HS-27A (cell line): Measurements from ENCODE around the gene ERFE.

Experiments used
- DNase-seq: peaks from one replicate; pipeline ENCODE4 v3.0.0-alpha.2; 2012; ENCODE audit warnings: low read depth, missing footprints

Gene ERFE

GRCh38 chr2:238126338-238126737 lies 32.4 kb upstream of the ERFE start:
- DNase-seq, result no peak

DNA sequence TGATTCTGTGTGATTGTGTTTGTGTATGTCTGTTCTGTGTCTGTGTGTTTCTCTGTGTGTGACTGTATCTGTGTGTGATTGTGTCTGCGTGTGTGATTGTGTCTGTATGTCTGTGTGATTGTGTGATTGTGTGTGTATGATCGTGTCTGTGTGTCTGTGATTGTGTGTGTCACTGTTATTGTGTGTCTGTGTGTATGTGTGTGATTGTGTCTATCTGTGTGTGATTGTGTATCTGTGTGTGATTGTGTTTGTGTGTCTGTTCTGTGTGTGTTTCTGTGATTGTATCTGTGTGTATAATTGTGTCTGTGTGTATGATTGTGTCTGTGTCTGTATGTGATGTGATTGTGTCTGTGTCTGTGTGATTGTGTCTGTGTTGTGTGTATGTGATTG lies 32.0 kb upstream of the ERFE start:
- no peak for DNase-seq

GRCh38 chr2:238127165-238128060 lies 31.4 kb upstream of the ERFE start:
- DNase-seq, result no peak

GRCh38 chr2:238128061-238128440 lies 30.7 kb upstream of the ERFE start:
- DNase-seq, result no peak

GRCh38 chr2:238128534-238129001 lies 30.2 kb upstream of the ERFE start:
- no peak for DNase-seq

DNA sequence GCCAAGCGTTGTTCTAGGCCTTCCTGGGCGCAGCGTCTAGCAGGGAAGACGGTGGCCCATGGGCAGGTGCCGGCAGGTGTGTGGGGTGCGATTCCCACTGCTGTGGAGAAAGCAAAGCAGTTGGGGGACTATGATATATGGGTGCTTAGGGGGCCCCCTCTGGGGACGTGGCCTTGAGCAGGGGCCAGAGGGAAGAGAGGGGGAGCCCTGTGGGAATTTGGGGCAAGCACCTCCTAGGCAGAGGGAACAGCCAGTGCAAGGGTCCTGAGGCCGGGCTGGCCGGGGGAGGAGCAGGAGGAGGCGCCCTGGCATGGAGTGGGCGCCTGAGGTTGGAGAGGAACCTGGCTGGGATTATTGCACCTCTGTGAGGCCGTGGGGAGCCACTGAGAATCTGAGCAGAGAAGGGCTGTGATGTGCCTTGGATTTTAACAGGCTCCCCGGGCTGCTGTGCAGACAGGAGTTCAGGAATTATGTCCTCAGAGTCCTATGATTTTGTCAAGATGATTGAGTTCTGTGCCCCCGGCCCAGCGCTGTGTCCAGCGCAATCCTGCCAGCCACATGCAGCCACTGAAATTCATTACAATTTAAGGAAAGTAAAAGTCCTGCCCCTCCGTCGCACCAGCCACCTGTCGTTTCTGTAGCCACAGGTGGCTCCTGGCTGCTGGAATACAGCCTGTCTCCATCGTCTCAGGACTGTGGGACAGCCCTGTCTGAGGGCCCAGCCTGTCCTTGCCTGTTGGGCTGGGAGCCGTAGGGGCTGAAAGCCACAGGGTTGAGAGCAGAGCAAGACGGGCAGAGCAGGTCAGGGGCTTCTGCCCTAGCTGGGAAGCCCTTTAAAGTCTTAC lies 29.4 kb upstream of the ERFE start:
- DNase-seq, result no peak

DNA sequence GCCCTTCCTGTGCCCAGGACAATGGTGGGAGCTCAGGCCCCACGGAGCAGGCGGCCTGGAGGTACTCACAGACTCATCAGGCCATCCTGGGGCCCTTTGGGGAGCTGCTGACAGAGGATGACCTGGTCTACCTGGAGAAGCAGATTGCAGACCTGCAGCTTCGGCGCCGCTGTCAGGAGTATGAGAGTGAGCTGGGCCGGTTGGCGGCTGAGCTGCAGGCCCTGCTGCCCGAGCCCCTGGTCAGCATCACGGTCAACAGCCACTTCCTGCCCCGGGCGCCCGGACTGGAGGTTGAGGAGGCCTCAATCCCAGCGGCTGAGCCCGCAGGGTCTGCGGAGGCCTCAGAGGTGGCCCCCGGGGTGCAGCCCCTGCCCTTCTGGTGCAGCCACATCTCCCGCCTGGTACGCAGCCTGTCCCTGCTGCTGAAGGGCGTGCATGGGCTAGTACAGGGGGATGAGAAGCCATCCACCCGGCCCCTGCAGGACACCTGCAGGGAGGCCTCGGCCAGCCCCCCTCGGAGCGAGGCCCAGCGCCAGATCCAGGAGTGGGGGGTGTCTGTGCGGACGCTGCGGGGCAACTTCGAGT lies 28.6 kb upstream of the ERFE start:
- DNase-seq, result no peak

DNA sequence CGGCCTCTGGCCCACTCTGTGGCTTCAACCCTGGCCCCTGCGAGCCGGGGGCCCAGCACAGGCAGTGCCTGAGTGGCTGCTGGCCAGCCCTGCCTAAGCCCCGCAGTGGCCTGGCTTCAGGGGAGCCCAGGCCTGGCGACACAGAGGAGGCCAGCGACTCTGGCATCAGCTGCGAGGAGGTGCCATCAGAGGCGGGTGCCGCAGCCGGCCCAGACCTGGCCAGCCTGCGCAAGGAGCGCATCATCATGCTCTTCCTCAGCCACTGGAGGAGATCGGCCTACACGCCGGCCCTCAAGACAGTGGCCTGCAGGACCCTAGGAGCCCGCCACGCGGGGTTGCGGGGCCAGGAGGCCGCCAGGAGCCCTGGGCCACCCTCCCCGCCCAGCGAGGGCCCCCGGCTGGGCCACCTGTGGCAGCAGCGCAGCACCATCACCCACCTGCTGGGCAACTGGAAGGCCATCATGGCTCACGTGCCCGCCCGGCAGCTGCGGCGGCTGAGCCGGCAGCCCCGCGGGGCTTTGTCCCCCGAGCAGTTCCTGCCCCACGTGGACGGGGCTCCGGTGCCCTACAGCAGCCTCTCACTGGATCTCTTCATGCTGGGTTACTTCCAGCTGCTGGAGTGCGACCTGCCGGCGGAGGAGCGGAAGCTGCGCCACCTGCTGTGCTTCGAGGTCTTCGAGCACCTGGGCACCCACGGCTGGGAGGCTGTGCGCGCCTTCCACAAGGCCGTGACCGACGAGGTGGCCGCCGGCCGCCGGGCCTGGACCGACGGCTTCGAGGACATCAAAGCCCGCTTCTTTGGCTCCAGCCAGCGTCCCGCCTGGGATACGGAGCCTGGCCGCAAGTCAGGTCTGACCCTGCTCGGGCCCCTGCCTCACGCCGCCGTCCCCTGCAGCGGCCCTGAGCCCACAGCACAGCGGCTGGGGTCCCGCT lies 27.8 kb upstream of the ERFE start:
- DNase-seq, result no peak

GRCh38 chr2:238131761-238132462 lies 26.9 kb upstream of the ERFE start:
- DNase-seq, result no peak

DNA sequence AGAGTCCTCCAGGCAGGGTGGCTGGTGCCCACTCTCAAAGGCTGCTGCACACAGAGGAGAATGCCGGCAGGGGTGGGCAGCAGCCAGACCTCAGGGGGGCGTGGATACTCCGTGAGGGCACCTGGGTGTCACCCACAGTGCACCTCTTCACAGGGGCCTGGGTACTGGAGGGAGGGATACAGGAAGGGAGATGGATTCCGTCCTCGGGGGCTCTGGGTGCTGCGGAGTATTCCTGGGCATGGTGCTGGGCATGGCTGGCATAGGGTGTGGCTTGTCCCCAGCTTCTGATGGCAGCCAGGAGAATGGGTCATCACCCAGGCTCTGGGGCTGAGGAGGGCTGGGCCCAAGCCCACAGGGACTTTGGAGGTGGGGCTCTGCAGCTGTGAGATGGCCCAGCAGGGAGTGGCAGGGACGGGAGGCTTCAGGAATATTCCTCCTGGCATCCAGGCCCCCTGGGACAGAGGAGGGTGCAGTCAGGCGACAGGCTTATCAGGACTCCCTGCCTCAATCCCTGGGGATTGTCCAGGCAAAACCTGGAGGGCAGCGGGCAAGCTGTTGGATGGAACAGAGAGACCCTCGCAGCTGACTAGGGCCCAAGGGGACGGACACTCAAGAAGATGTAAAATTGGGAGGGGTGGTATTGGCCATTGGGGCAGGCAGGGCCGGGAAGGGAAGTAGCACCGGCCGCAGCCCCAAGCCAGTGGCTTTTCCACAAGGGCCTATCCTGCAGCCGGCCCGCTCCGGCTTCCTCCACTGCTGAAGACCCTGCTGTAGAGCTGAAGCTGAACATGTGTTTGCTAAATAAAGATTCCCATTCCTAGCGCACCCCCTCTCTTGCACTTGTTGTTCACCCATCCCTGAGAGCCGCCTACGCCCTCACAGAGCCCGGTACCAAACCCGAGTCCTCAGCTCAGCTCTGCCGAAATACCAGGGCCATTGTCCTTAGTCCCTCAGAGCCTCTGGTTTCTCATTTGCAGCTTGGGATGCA lies 26.0 kb upstream of the ERFE start:
- DNase-seq, result no peak

DNA sequence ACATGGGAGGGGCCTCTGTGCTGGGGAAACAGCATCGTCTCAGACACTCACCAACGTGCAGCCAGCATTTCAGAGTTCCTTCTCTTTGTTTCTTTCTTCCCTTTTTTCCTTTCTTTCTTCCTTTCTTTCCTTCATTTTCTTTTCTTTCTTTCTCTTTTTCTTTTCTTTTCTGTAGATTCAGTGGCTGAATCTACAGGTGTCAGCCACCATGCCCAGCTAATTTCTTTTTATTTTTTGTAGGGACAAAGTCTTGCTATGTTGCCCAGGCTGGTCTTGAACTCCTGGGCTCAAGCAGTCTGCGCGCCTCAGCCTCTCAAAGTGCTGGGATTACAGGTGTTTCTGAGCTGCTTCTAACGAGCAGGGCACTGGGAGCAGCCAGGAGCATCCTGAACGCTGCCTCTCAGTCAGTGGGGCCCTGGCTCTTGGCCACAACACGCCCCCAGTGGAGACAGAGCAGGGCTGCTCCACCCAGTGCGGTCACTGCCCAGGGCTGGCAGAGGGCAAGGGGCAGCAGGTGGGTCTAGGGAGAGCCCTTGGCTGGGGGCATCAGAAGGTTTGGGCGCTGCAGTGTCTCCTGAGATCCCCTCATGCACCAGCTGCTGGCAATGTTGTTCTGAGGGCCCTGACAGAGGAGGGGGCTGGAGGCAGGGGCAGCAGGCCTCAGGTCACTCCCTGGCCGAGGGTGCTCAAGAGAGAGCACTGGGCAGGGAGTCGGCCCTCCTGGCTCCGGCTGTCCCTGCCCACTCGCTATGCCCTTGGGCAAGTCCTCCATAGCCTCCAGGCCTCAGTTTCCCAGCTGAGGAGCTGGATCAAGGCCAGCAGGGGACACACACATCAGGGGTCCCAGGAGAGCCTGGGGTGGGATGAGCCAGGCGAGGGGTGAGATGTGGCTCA lies 25.0 kb upstream of the ERFE start:
- no peak for DNase-seq

DNA sequence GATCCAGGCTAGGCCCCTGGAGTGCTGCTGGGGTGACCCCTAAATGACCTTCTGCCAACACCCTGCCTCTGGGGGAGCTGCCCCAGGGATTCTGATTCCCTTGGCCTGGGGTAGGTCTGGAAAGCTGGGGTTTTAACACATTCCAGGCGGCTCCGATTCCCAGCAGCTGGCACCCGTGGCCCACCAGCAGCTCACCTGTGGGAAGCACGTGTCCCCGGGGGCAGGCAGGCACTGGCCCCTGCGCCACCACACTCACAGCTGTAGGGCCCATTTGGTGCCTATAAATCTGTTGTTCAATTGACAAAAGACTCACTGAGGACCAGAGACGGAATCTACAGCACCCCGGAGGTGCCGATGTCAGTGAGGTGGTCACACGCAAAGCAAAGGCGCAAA lies 24.4 kb upstream of the ERFE start:
- no peak for DNase-seq

DNA sequence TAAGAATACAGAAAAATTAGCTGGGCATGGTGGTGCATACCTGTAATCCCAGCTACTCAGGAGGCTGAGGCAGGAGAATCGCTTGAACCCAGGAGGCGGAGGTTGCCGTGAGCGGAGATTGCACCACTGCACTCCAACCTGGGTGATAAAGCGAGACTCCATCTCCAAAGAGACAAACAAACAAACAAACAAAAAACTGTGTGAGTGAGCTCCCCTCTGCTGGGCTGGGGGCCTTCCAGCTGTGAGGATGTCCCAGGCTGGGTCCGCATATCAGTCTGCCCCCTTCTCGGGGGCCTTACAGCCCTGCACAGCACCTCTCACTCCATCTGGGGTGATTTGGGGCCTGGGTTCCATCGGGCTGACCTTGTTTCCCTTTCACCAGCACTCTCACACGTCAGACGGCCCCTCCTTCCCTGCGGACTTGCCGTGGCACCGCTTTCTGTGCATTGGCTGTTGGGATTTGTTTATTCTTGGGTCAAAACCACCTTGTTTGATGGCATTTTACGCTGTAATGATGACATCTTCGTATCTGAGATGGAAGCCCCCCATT lies 23.1 kb upstream of the ERFE start:
- DNase-seq, result no peak

DNA sequence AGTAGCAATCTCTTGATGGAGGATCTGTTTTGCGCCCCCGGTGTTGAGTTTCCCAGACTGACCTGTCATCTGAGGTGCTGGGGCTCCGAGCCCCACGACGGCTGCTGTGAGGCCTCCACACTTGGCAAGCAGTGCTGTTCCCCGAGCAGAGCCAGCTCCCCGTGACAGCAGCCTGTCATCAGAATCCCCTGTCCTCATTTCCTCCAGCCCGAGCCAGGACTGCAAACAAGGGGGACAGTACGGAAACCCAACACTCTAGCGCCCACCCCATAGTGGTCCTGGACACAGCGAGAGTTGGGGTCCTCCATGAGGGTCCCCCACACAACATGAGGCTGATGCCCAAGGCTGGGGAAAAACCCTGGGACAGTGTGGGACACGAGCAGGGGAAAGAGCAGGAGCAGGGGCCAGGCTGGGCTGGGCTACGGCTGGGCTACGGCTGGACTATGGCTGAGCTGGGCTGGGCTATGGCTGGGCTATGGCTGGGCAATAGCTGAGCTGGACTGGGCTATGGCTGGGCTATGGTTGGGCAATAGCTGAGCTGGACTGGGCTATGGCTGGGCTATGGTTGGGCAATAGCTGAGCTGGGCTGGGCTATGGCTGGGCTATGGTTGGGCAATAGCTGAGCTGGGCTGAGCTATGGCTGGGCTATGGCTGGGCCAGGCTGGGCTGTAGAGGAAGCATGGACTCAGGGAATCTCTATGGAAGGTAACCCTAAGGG lies 21.8 kb upstream of the ERFE start:
- no peak for DNase-seq

GRCh38 chr2:238137885-238138284 lies 20.9 kb upstream of the ERFE start:
- no peak for DNase-seq

DNA sequence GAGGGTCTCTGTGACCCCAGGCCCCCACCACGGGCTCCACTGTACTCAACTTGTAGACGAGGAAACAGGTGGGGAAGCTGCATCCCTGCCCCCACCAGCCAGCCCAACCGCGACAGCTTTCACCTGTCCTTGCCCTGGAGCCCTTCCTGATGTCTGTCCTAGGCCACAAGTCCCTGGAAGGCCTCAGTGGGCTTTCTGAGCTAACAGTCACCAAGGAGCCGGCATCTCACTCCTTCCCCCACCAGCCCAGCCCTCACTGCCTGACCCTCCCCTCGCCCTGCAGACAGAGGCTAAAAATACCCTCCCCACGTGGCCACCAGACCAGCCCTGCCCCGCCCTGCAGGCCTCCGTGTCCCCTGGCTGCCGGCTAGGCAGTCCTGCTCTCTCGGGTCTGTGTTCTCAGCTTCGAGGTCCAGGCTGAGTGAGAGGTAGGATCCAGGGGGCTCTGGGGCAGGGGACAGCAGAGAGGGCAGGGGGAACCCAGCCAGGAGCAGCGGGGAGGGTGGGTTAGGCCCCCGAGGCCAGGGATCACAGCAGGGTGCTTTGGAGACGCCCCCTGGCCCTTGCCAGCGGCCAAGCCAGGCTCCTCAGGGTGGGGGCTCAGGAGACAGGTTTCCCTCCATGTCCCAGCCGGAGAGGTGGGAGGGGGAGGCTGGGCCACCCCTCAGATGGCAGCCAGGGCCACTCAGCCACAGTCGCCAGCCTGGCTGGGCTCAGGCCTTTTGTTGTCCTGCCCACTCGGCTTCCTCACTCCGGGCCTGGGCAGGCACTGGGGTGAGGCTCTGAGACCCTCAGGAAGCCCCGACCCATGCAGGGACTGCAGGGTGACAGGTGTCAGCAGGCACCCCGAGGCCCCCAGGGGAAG lies 20.2 kb upstream of the ERFE start, which contains the start of gene KLHL30:
KLHL30 (plus strand) TSS at position 338 of the 865 bp plus-strand sequence. CDS start 2,087 bp downstream, outside the sequence.
- no peak for DNase-seq
